ENCODE measurements around the gene EBPL.

- TF ChIP-seq CTCF (optimal IDR thresholded peaks at IDR 0.05 in 1 of 3, IDR thresholded peaks at IDR 0.05 in 1 of 3, conservative IDR thresholded peaks at IDR 0.05 in 1 of 3; ENCODE audit: extremely low read depth in 1 of 3, insufficient read depth in 2 of 3, low read length in 3 of 3) (no peak), EZH2 (IDR thresholded peaks at IDR 0.05; ENCODE audit: low read length) (no peak)
These were observed 60.7 kb downstream of the EBPL start for GRCh38 chr13:49630580-49630979.
